ENCODE data around the gene LMAN2.

DNA sequence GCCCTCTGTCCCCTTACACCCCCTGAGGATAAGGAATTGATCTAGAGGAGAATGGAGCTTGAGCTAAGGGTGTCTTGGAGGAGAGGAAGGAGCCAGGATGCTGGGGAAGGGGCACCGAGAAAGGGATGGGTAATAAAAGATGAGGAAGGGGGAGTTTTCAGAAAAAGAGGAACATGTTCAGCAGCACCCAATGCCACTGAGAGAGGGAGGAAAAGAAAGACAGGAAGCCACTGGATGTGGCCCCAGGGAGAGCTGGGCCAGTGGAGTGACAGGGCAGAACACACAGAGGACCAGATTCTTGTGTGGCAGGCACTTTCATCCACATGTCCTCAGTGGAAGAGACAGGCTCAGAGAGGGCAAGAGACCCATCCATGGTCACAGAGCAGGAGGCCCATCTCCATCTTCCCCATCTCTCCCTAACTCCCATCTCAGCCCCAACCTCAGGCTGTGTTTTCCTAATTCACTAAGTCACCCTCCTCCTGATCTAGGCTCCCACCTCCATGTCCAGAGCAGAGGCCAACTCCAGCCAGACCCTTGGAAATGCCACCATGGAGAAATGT is 41.8 kb upstream of the LMAN2 start:
- TF ChIP-seq, protein P1, sequence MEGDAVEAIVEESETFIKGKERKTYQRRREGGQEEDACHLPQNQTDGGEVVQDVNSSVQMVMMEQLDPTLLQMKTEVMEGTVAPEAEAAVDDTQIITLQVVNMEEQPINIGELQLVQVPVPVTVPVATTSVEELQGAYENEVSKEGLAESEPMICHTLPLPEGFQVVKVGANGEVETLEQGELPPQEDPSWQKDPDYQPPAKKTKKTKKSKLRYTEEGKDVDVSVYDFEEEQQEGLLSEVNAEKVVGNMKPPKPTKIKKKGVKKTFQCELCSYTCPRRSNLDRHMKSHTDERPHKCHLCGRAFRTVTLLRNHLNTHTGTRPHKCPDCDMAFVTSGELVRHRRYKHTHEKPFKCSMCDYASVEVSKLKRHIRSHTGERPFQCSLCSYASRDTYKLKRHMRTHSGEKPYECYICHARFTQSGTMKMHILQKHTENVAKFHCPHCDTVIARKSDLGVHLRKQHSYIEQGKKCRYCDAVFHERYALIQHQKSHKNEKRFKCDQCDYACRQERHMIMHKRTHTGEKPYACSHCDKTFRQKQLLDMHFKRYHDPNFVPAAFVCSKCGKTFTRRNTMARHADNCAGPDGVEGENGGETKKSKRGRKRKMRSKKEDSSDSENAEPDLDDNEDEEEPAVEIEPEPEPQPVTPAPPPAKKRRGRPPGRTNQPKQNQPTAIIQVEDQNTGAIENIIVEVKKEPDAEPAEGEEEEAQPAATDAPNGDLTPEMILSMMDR (conservative IDR thresholded peaks at IDR 0.05; ENCODE audit: low read length), result no peak
- no peak for TF ChIP-seq EZH2phosphoT487 (IDR thresholded peaks at IDR 0.05; ENCODE audit: borderline replicate concordance, low read depth, low read length)

All from OCI-LY7 (cell line).